ENCODE data around the gene TMEM145.
A peak's percentile ranks its signal among the peaks of the same experiment; 100 is the strongest.
"Not testable (repeated sequence)": the region's sequence is repeated elsewhere in the genome, so short reads cannot be mapped to it uniquely, and the experiment has no call there.

TMEM145 gene

GRCh38 chr19:42313096-42313839 lies at the start of gene TMEM145:
Gene TMEM145 (plus strand): TSS chr19:42313309. CDS start chr19:42313377, 68 bp downstream.
- Histone ChIP-seq H3K27ac (ENCODE audit: low read depth, low read length) (no peak within 1 kb of the TSS), H3K9ac (ENCODE audit: low read length) (no peak within 1 kb of the TSS), H3K36me3 (ENCODE audit: control insufficient read depth, insufficient read depth, low read length) (no peaks in the 10 kb centered on the region)

GRCh38 chr19:42266105-42266504 lies 47.0 kb upstream of the TMEM145 start:
- not testable (repeated sequence) for H3K9ac ChIP-seq (ENCODE audit: low read length); H3K27ac ChIP-seq (ENCODE audit: low read depth, low read length); H3K27me3 ChIP-seq (ENCODE audit: control insufficient read depth, insufficient read depth, low read length); H3K9me3 ChIP-seq (ENCODE audit: control insufficient read depth, insufficient read depth, low read depth, low read length); H3K4me3 ChIP-seq (ENCODE audit: low read depth, low read length); H3K36me3 ChIP-seq (ENCODE audit: control insufficient read depth, insufficient read depth, low read length)
- peaks cover 20% of the 10 kb centered on the region for H3K4me1 ChIP-seq (ENCODE audit: control insufficient read depth, insufficient read depth, low read length)

More at GRCh38 chr19:42313096-42313839, at the start of gene TMEM145:
- no peaks in the 10 kb centered on the region for H3K4me1 ChIP-seq (ENCODE audit: control insufficient read depth, insufficient read depth, low read length)
- H3K4me3 ChIP-seq (ENCODE audit: low read depth, low read length): peak within 1 kb of the TSS; percentile 84
- H3K27me3 ChIP-seq (ENCODE audit: control insufficient read depth, insufficient read depth, low read length): peaks cover 46% of the 10 kb centered on the region
- no peaks in the 10 kb centered on the region for H3K9me3 ChIP-seq (ENCODE audit: control insufficient read depth, insufficient read depth, low read depth, low read length)

GRCh38 chr19:42266928-42267603 lies 46.0 kb upstream of the TMEM145 start:
- H3K27ac ChIP-seq (ENCODE audit: low read depth, low read length); H3K27me3 ChIP-seq (ENCODE audit: control insufficient read depth, insufficient read depth, low read length); H3K9me3 ChIP-seq (ENCODE audit: control insufficient read depth, insufficient read depth, low read depth, low read length); H3K36me3 ChIP-seq (ENCODE audit: control insufficient read depth, insufficient read depth, low read length): not testable (repeated sequence)
- H3K9ac ChIP-seq (ENCODE audit: low read length): peak overlapping the region; percentile 64
- peaks cover 23% of the 10 kb centered on the region for H3K4me1 ChIP-seq (ENCODE audit: control insufficient read depth, insufficient read depth, low read length)
- H3K4me3 ChIP-seq (ENCODE audit: low read depth, low read length): peak overlapping the region; percentile 79

GRCh38 chr19:42267644-42268141 lies 45.4 kb upstream of the TMEM145 start:
- H3K27me3 ChIP-seq (ENCODE audit: control insufficient read depth, insufficient read depth, low read length): no peaks in the 10 kb centered on the region
- H3K9me3 ChIP-seq (ENCODE audit: control insufficient read depth, insufficient read depth, low read depth, low read length): no peaks in the 10 kb centered on the region
- peak overlapping the region; percentile 64 for H3K9ac ChIP-seq (ENCODE audit: low read length)
- H3K4me1 ChIP-seq (ENCODE audit: control insufficient read depth, insufficient read depth, low read length): peaks cover 23% of the 10 kb centered on the region
- H3K36me3 ChIP-seq (ENCODE audit: control insufficient read depth, insufficient read depth, low read length): peaks cover 5% of the 10 kb centered on the region
- H3K27ac ChIP-seq (ENCODE audit: low read depth, low read length): 0 out of 2 replicates have a peak overlapping the region, but pooled peaks have one; percentile 99
- peak overlapping the region; percentile 79 for H3K4me3 ChIP-seq (ENCODE audit: low read depth, low read length)

GRCh38 chr19:42268142-42268703 lies 44.9 kb upstream of the TMEM145 start:
- peaks cover 23% of the 10 kb centered on the region for H3K4me1 ChIP-seq (ENCODE audit: control insufficient read depth, insufficient read depth, low read length)
- no peaks in the 10 kb centered on the region for H3K27me3 ChIP-seq (ENCODE audit: control insufficient read depth, insufficient read depth, low read length)
- H3K9ac ChIP-seq (ENCODE audit: low read length): peak overlapping the region; percentile 94
- peak overlapping the region; percentile 99 for H3K27ac ChIP-seq (ENCODE audit: low read depth, low read length)
- H3K36me3 ChIP-seq (ENCODE audit: control insufficient read depth, insufficient read depth, low read length): peaks cover 8% of the 10 kb centered on the region
- H3K4me3 ChIP-seq (ENCODE audit: low read depth, low read length): peak overlapping the region; percentile 79
- H3K9me3 ChIP-seq (ENCODE audit: control insufficient read depth, insufficient read depth, low read depth, low read length): no peaks in the 10 kb centered on the region

GRCh38 chr19:42268704-42269477 lies 44.2 kb upstream of the TMEM145 start, which contains the start of gene CIC:
Gene CIC (plus strand): TSS chr19:42269252. CDS start chr19:42271784, 2,532 bp downstream.
- Histone ChIP-seq H3K9me3 (ENCODE audit: control insufficient read depth, insufficient read depth, low read depth, low read length) (no peaks in the 10 kb centered on the region), H3K4me1 (ENCODE audit: control insufficient read depth, insufficient read depth, low read length) (peaks cover 23% of the 10 kb centered on the region), H3K9ac (ENCODE audit: low read length) (peak within 1 kb of the TSS; percentile 94), H3K27me3 (ENCODE audit: control insufficient read depth, insufficient read depth, low read length) (no peaks in the 10 kb centered on the region), H3K36me3 (ENCODE audit: control insufficient read depth, insufficient read depth, low read length) (peaks cover 14% of the 10 kb centered on the region), H3K27ac (ENCODE audit: low read depth, low read length) (peak within 1 kb of the TSS; percentile 99), H3K4me3 (ENCODE audit: low read depth, low read length) (peak within 1 kb of the TSS; percentile 79)

- H3K27ac ChIP-seq (ENCODE audit: low read depth, low read length): no peak overlapping the region
- H3K4me3 ChIP-seq (ENCODE audit: low read depth, low read length): peak overlapping the region; percentile 79
- H3K4me1 ChIP-seq (ENCODE audit: control insufficient read depth, insufficient read depth, low read length): peaks cover 23% of the 10 kb centered on the region
- peaks cover 22% of the 10 kb centered on the region for H3K36me3 ChIP-seq (ENCODE audit: control insufficient read depth, insufficient read depth, low read length)
- H3K9me3 ChIP-seq (ENCODE audit: control insufficient read depth, insufficient read depth, low read depth, low read length): no peaks in the 10 kb centered on the region
- H3K27me3 ChIP-seq (ENCODE audit: control insufficient read depth, insufficient read depth, low read length): no peaks in the 10 kb centered on the region
- H3K9ac ChIP-seq (ENCODE audit: low read length): peak overlapping the region; percentile 21
Measured at GRCh38 chr19:42269478-42270345, 43.4 kb upstream of the TMEM145 start.

- H3K4me1 ChIP-seq (ENCODE audit: control insufficient read depth, insufficient read depth, low read length): peaks cover 23% of the 10 kb centered on the region
- peaks cover 22% of the 10 kb centered on the region for H3K36me3 ChIP-seq (ENCODE audit: control insufficient read depth, insufficient read depth, low read length)
- peak overlapping the region; percentile 79; the same call in 1 of the 2 replicates for H3K4me3 ChIP-seq (ENCODE audit: low read depth, low read length)
- no peaks in the 10 kb centered on the region for H3K9me3 ChIP-seq (ENCODE audit: control insufficient read depth, insufficient read depth, low read depth, low read length)
- no peak overlapping the region; the same call in 1 of the 2 replicates for H3K27ac ChIP-seq (ENCODE audit: low read depth, low read length)
- no peak overlapping the region for H3K9ac ChIP-seq (ENCODE audit: low read length)
- no peaks in the 10 kb centered on the region for H3K27me3 ChIP-seq (ENCODE audit: control insufficient read depth, insufficient read depth, low read length)
Measured at GRCh38 chr19:42270346-42271044, 42.6 kb upstream of the TMEM145 start.

- H3K9ac ChIP-seq (ENCODE audit: low read length): no peak overlapping the region
- H3K27me3 ChIP-seq (ENCODE audit: control insufficient read depth, insufficient read depth, low read length): no peaks in the 10 kb centered on the region
- no peak overlapping the region for H3K4me3 ChIP-seq (ENCODE audit: low read depth, low read length)
- H3K9me3 ChIP-seq (ENCODE audit: control insufficient read depth, insufficient read depth, low read depth, low read length): no peaks in the 10 kb centered on the region
- H3K4me1 ChIP-seq (ENCODE audit: control insufficient read depth, insufficient read depth, low read length): peaks cover 23% of the 10 kb centered on the region
- H3K27ac ChIP-seq (ENCODE audit: low read depth, low read length): no peak overlapping the region
- peaks cover 22% of the 10 kb centered on the region for H3K36me3 ChIP-seq (ENCODE audit: control insufficient read depth, insufficient read depth, low read length)
Measured at GRCh38 chr19:42271045-42271419, 42.1 kb upstream of the TMEM145 start.
